CD4-positive, alpha-beta T cell treated with Interleukin-10 for 1 hour (primary cell): ENCODE data around the gene ZNF772.
"Not testable (repeated sequence)": the region's sequence is repeated elsewhere in the genome, so short reads cannot be mapped to it uniquely, and the experiment has no call there.

ENCODE experiments used
- DNase-seq: peaks from one replicate; pipeline ENCODE4 v3.0.0-alpha.2; 2020

The ZNF772 gene

GRCh38 chr19:57477191-57478008 lies at the start of gene ZNF772:
TSS of gene ZNF772 (minus strand) at chr19:57477566. CDS start at chr19:57477309, 257 bp downstream.
- DNase-seq = peak; percentile 93

GRCh38 chr19:57518021-57518420 lies 40.7 kb upstream of the ZNF772 start:
- not testable (repeated sequence) for DNase-seq

GRCh38 chr19:57515255-57515654 lies 37.9 kb upstream of the ZNF772 start:
- DNase-seq = no peak

GRCh38 chr19:57512845-57513244 lies 35.5 kb upstream of the ZNF772 start:
- no peak for DNase-seq

GRCh38 chr19:57511484-57511883 lies 34.1 kb upstream of the ZNF772 start:
- no peak for DNase-seq

GRCh38 chr19:57506163-57506562 lies 28.8 kb upstream of the ZNF772 start:
- DNase-seq = no peak

- DNase-seq = not testable (repeated sequence)
Observed at GRCh38 chr19:57500400-57500799, 23.0 kb upstream of the ZNF772 start.

GRCh38 chr19:57499680-57500395 lies 22.5 kb upstream of the ZNF772 start, which contains the start of gene ZNF773:
TSS of gene ZNF773 (plus strand) at chr19:57499938. CDS start at chr19:57500081, 143 bp downstream.
- peak; percentile 96 for DNase-seq

- DNase-seq = not testable (repeated sequence)
Observed at GRCh38 chr19:57499332-57499679, 21.9 kb upstream of the ZNF772 start.

- not testable (repeated sequence) for DNase-seq
Observed at GRCh38 chr19:57488299-57488644, 10.9 kb upstream of the ZNF772 start.

GRCh38 chr19:57487477-57488298 lies 10.3 kb upstream of the ZNF772 start, which contains the start of gene ZNF419:
TSS of gene ZNF419 (plus strand) at chr19:57487750. CDS start at chr19:57487951, 201 bp downstream.
- peak; percentile 95 for DNase-seq

- DNase-seq = no peak
Observed at GRCh38 chr19:57473646-57474045, 3.7 kb downstream of the ZNF772 start.

GRCh38 chr19:57466489-57466888 lies 10.9 kb downstream of the ZNF772 start:
- DNase-seq = no peak

- peak; percentile 60 for DNase-seq
Observed at GRCh38 chr19:57465680-57466381, 11.5 kb downstream of the ZNF772 start.

- DNase-seq = no peak
Observed at GRCh38 chr19:57452307-57452706, 25.1 kb downstream of the ZNF772 start.

- DNase-seq = no peak
Observed at GRCh38 chr19:57443121-57443696, 34.2 kb downstream of the ZNF772 start.

GRCh38 chr19:57441979-57442752 lies 35.2 kb downstream of the ZNF772 start:
- DNase-seq = no peak

- DNase-seq = no peak
Observed at GRCh38 chr19:57438925-57439324, 38.4 kb downstream of the ZNF772 start.

GRCh38 chr19:57437931-57438330 lies 39.4 kb downstream of the ZNF772 start:
- no peak for DNase-seq

- no peak for DNase-seq
Observed at GRCh38 chr19:57436417-57436816, 40.9 kb downstream of the ZNF772 start.
